ENCODE results near the gene RBM33.

The RBM33 gene, protein sequence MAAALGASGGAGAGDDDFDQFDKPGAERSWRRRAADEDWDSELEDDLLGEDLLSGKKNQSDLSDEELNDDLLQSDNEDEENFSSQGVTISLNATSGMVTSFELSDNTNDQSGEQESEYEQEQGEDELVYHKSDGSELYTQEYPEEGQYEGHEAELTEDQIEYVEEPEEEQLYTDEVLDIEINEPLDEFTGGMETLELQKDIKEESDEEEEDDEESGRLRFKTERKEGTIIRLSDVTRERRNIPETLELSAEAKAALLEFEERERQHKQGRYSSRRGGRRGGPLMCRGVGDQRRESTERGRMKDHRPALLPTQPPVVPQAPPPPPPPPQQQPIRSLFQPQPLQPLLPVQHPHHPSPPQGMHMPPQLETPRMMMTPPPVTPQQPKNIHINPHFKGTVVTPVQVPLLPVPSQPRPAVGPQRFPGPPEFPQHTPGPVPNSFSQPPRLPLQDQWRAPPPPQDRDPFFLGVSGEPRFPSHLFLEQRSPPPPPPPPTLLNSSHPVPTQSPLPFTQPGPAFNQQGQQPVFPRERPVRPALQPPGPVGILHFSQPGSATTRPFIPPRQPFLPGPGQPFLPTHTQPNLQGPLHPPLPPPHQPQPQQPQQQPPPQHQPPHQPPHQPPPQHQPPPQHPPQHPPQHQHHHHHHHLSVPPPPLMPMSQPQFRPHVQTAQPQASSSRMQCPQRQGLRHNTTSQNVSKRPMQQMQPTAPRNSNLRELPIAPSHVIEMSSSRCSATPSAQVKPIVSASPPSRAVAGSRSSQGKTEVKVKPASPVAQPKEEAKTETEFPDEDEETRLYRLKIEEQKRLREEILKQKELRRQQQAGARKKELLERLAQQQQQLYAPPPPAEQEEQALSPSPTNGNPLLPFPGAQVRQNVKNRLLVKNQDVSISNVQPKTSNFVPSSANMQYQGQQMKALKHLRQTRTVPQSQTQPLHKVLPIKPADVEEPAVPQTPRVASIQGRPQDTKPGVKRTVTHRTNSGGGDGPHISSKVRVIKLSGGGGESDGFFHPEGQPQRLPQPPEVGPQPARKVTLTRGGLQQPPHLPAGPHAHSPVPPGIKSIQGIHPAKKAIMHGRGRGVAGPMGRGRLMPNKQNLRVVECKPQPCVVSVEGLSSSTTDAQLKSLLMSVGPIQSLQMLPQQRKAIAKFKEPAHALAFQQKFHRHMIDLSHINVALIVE

DNA sequence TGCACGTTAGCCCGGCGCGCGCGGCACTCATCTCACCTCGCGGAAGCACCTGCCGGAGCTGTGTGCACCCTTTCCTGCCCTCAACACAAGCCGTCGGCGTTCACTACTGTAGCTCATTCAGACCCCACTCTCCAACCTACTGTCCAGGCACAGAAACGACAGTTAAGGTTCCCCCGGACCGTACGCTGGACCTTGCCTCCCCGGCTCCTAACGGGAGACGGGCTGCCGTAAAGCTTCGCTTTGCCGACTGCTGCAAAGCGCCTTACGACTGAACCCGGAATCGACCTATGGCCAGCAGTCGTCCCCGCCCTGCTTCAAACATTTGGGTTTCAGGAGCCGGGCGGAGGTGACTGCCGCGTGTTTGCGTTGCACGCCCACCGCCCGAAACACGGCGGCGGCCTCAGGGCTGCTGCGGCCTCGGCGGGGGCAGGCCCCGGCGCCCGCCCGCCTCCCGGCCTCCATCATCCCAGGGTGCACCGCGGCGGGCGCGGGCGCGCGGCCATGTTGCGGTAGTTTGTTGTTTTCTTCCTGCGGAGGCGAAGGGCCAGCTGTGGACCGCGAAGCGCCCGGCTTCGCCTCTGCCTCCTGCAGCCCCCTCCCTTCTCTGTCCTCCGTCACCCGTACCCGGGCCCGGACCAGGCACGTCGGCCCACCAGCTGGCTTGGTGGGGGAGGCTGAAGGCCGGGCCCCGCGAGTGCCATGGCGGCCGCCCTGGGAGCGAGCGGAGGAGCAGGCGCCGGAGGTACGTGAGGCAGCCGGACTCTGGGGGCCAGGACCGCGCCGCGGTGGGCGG is at the start of gene RBM33:
Gene RBM33 (plus strand): TSS at position 484 of the 793 bp plus-strand sequence. CDS start 216 bp downstream, at position 700.
- ATAC-seq: peak; percentile 93
- H3K27me3 Mint-ChIP-seq: no peaks in the 10 kb centered on the region
- peaks cover 47% of the 10 kb centered on the region for H3K4me1 Mint-ChIP-seq
- H3K36me3 Mint-ChIP-seq: peaks cover 58% of the 10 kb centered on the region
- H3K27ac Mint-ChIP-seq: peak within 1 kb of the TSS; percentile 92
- H3K4me3 Mint-ChIP-seq: peak within 1 kb of the TSS; percentile 96
- H3K9me3 Mint-ChIP-seq: peaks cover 11% of the 10 kb centered on the region

DNA sequence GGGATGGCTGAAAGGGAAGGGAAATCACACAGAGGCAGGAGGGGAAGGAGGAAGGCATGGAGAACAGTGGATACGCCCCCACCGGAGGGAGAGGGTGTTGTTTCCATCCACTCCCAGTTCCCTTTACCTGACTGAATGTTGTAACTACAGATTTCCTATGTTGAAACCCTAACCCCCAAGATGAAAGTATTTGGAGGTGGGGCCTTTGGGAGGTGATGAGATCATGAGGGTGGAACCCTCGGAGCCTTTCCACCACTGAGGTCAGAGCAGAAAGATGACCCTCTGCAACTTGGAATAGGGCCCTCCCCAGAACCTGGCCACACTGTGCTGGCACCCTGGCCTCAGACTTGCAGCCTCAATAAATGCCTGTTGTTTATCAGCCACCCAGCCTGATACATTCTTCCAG is 49.5 kb upstream of the RBM33 start:
- Mint-ChIP-seq H3K36me3 (no peaks in the 10 kb centered on the region), H3K4me3 (no peak overlapping the region), H3K9me3 (no peaks in the 10 kb centered on the region), H3K27ac (no peak overlapping the region), H3K4me1 (no peaks in the 10 kb centered on the region), H3K27me3 (peaks cover 42% of the 10 kb centered on the region)
- ATAC-seq: no peak

DNA sequence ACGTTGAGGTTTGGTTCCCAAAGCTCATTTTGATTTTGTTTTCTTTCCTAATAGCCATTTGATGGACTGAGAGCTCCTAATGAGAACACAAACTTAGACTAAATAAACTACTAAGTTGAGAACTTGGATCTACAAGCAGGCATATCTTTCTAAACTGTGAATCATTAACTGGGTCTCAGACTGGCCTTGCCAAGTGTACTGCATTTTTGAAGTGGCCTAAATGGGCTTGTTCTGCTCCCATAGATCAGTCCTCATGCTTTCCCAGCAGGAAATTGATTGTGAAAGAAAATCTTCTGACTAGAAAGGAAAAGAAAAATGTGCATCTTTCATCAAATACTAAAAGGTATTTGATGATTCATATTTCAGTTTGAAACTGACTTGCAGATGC is 46.7 kb upstream of the RBM33 start:
- Mint-ChIP-seq H3K27ac (no peak overlapping the region), H3K4me3 (no peak overlapping the region), H3K9me3 (no peaks in the 10 kb centered on the region), H3K27me3 (peaks cover 46% of the 10 kb centered on the region), H3K36me3 (no peaks in the 10 kb centered on the region), H3K4me1 (peaks cover 2% of the 10 kb centered on the region)
- no peak for ATAC-seq

DNA sequence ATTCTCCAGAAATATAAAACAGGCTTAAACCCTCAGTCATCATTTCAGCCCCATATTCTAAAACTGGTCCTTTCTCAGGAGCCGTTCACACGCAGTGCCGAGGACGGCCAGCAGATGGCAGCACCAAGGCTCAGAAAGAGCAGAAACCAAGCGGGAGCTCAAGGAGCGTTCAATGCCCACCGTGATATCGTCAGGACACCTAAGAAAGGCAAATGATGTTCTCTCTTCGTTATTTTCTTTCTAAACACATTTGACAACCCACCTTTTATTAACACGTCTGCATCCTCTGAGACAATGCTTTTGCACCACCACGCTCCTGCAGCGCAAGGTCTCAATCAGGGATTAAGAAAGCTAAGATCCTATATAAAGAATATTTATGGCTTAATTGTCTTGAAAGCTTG is 45.7 kb upstream of the RBM33 start:
- no peaks in the 10 kb centered on the region for H3K36me3 Mint-ChIP-seq
- H3K4me1 Mint-ChIP-seq: peaks cover 6% of the 10 kb centered on the region
- H3K4me3 Mint-ChIP-seq: no peak overlapping the region
- no peaks in the 10 kb centered on the region for H3K9me3 Mint-ChIP-seq
- ATAC-seq: peak; percentile 73
- H3K27me3 Mint-ChIP-seq: peaks cover 50% of the 10 kb centered on the region
- H3K27ac Mint-ChIP-seq: no peak overlapping the region

DNA sequence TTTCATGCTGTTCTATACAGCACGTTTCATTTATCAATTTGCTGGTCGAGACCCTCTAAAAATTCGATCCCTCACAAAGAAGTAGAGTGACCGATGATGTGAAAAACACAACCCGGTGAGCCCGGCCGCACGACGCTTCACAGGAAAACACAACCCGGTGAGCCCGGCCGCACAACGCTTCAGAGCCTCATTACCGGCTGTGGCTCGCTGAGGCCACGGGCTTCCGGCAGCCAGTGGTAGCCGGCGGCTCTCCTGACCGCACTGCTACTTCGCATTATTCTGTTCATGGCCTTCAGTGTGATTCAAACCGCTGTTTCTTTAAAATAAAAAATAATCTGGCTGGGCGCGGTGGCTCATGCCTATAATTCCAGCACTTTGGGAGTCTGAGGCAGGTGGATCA is 42.3 kb upstream of the RBM33 start:
- no peak overlapping the region for H3K4me3 Mint-ChIP-seq

DNA sequence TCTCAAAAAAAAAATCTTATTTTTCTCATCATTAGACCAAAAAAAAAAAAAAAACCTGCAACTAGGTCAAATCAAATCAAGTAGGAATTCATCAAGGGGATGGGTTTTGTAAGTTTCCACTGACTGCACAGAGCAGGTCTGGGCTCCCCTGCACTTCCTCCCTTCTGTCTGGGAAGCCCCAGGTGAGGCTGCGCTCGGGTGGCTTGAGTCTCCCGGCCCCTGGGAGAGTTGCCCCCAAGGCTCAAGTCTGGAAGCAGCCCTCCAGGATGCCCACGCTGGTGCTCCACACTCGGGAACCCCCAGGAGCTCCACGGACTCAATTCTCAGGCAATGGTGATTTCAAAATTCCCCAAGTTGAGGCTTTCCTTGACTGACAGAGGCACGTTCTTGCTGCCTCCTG is 41.7 kb upstream of the RBM33 start:
- Mint-ChIP-seq H3K9me3 (no peaks in the 10 kb centered on the region), H3K36me3 (no peaks in the 10 kb centered on the region), H3K4me3 (no peak overlapping the region), H3K27ac (no peak overlapping the region), H3K4me1 (peaks cover 6% of the 10 kb centered on the region), H3K27me3 (peaks cover 45% of the 10 kb centered on the region)
- ATAC-seq: no peak

More for the DNA sequence above, 42.3 kb upstream of the RBM33 start:
- H3K27me3 Mint-ChIP-seq: peaks cover 45% of the 10 kb centered on the region
- H3K9me3 Mint-ChIP-seq: no peaks in the 10 kb centered on the region
- peaks cover 6% of the 10 kb centered on the region for H3K4me1 Mint-ChIP-seq
- H3K36me3 Mint-ChIP-seq: no peaks in the 10 kb centered on the region
- ATAC-seq: no peak
- no peak overlapping the region for H3K27ac Mint-ChIP-seq

DNA sequence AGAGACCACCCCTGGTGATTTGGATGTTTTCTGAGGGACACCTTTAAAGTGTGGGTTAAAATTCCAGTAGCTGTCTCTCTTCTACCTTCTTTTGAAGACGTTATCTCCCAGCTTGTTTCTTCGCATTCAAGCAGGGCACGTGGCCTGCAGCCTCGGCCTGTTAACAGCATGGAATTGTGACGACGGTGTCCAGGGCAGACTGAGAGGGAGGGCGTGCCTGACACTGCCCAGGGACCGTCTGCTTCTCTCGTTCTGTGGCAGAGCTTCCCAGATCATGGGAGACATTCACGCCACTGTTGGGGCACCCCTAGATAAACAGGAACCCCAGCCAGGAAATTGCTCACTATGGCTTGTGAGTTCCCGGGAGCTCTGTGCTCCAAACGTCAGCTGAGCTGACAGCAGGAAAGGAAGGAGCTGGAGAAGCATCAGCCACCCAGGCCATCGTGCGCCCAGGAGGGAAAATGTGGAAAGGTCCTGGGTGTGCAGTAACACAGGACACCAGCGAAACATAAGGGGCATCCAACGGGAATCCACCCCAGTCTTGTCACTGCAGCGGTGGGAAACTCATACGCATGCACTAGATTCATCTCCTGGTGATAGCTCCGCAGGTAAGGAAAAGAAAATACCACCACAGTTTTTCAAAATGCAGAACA is 41.1 kb upstream of the RBM33 start:
- no peak overlapping the region for H3K4me3 Mint-ChIP-seq
- no peak for ATAC-seq
- H3K27me3 Mint-ChIP-seq: peaks cover 44% of the 10 kb centered on the region
- H3K4me1 Mint-ChIP-seq: peaks cover 6% of the 10 kb centered on the region
- no peaks in the 10 kb centered on the region for H3K9me3 Mint-ChIP-seq
- H3K27ac Mint-ChIP-seq: no peak overlapping the region
- no peaks in the 10 kb centered on the region for H3K36me3 Mint-ChIP-seq

DNA sequence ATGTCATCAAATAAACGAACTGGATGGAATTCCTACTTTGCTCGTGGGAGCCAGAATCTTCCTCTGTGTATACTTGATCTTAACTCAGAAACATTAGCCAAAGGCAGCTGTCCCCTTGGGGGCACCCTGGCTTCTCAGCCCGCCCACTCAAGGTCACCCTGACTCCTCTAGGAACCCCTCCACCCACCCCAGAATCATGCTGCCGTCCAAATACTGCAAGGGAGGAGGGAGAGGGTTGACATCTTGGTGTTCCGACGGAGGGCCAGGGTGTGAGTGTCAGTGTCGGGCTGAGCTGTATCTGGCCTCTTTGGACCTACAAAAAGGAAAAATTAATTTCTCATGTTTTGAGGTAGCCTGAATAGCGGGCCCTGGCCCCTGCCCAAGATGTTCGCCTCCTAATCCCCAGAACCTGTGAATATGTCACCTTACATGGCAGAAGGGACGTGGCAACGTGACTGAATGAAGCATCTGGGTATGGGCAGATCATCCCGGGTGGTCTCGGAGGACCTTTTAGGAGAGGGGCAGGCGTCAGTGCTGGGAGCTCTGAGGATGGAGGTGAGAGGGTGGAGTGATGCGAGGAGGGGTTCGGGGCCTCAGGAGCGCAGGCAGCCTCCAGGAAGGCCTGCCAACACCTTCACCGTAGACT is 40.5 kb upstream of the RBM33 start:
- Mint-ChIP-seq H3K27me3 (peaks cover 38% of the 10 kb centered on the region), H3K27ac (no peak overlapping the region), H3K4me3 (no peak overlapping the region), H3K36me3 (no peaks in the 10 kb centered on the region), H3K9me3 (no peaks in the 10 kb centered on the region), H3K4me1 (peaks cover 6% of the 10 kb centered on the region)
- ATAC-seq: no peak

DNA sequence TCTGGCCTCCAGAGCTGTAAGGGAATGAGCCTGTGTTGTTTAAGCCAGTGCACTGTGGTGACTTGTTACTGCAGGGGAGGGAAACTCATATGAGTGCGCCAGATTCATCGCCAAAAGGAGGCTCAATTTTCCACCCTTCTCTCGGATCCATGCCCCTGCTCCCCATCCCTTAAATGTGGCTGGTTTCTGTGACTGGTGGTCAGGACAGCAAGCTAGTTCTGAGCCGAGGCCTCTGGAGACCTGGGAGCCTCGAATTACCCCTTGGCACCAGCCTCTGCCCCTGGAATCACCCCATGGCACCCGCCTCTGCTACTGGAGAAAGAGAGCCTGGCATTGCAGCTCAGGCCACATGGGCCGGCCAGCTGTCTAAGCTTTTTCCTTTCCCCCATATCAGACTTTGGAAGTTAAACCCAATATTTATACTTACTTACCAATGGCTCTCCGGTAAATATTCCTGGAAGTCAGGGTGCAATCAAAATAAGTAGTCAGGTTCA is 39.9 kb upstream of the RBM33 start:
- Mint-ChIP-seq H3K27ac (no peak overlapping the region), H3K36me3 (no peaks in the 10 kb centered on the region), H3K4me1 (peaks cover 6% of the 10 kb centered on the region), H3K9me3 (no peaks in the 10 kb centered on the region), H3K27me3 (peaks cover 34% of the 10 kb centered on the region), H3K4me3 (no peak overlapping the region)
- no peak for ATAC-seq

DNA sequence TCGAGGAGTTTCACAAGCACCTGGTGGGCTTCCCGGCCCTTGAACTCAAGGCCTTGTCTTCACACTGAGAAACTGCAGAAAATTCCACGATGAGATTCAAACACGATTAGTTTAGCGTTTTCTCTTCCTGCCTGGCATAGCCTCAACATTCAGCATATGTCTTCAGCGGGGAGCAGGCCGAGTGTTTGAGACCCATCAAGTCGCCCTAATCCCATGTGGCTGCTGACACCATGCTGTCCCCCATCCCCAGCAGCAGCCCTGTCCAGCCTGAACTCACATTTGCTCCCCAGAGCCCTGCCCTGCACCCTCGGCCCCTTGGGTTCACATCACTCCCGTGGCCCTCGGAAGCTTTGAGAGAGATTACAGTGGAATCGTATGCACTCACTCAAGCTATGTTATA is 35.3 kb upstream of the RBM33 start:
- Mint-ChIP-seq H3K4me1 (peaks cover 9% of the 10 kb centered on the region), H3K27me3 (no peaks in the 10 kb centered on the region), H3K9me3 (no peaks in the 10 kb centered on the region), H3K27ac (no peak overlapping the region), H3K36me3 (no peaks in the 10 kb centered on the region), H3K4me3 (no peak overlapping the region)
- no peak for ATAC-seq

DNA sequence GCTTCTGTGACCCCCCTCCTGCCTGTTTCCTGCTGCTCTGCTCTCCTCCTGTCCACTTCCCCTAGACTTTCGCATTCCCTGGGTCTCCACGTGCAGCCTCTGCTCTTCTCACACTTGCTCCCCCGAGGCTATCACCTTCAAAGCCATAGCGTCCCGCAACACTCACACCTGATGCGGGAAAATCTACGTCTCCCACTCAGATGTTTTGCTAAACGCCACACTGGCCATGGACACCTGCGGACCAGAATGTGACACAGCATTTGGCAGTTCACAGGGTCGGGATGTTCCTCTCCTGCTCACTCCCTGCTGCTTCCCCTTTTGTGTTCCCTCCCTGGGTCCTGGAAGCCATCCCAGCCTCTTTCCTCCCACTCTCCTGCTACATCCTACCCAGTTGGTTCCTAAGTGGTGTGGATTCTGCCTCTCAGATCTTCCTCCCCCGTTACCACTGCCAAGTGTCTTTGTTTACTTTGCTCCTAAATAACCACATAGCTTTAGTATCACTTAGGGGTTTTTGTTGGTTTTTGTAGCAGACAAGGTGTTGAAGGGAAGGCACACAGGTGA is 33.7 kb upstream of the RBM33 start:
- ATAC-seq: no peak
- peaks cover 11% of the 10 kb centered on the region for H3K9me3 Mint-ChIP-seq
- H3K4me3 Mint-ChIP-seq: no peak overlapping the region
- H3K27ac Mint-ChIP-seq: no peak overlapping the region
- H3K4me1 Mint-ChIP-seq: peaks cover 9% of the 10 kb centered on the region
- H3K27me3 Mint-ChIP-seq: no peaks in the 10 kb centered on the region
- peaks cover 12% of the 10 kb centered on the region for H3K36me3 Mint-ChIP-seq

DNA sequence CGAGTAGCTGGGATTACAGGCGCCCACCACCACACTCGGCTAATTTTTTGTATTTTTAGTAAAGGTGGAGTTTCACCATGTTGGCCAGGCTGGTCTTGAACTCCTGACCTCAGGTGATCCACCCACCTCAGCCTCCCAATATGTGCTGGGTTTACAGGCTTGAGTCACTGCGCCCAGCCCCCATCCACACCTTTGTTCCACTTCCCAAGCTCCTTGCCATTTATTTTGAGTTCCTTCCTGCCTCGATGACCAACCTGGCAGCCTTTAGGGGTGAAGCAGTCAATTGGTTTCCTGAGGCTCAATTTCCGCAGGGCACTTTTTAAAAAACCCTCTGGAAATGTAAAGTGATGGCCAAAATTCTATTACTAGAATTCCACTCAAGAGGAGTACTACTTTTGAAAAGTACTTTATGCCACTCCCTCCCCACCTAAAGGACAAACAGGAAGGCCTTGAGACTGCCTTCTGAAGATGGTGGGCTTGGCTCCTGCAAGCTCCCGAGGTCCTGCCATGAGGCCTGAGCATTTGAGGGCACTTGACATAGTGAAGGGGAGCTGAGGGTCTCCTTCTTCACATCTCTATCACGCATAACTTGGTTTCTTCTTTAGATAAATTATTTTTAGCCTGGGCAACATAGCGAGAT is 32.5 kb upstream of the RBM33 start:
- H3K4me3 Mint-ChIP-seq: no peak overlapping the region

DNA sequence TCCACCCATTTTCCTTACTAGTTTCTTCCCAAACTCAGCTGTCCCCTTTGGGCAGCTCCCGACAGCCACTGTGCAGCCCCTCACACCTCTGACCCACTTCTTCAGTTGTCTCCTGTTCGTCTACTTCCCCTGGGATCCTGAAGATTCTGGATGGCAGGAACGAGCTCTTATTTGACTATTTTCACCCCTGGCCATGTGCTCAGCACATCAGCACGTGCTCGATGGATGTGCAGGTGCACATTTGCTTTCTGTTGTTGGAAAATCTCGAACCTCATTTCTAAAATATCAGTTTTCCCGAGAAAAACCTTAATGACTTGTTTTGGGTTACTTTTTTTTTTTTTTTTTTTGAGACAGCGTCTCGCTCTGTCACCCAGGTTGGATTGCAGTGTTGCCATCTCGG is 31.8 kb upstream of the RBM33 start:
- H3K27ac Mint-ChIP-seq: no peak overlapping the region
- no peak overlapping the region for H3K4me3 Mint-ChIP-seq
- no peaks in the 10 kb centered on the region for H3K27me3 Mint-ChIP-seq
- no peak for ATAC-seq
- peaks cover 28% of the 10 kb centered on the region for H3K9me3 Mint-ChIP-seq
- H3K4me1 Mint-ChIP-seq: peaks cover 9% of the 10 kb centered on the region
- peaks cover 32% of the 10 kb centered on the region for H3K36me3 Mint-ChIP-seq

More for the DNA sequence above, 32.5 kb upstream of the RBM33 start:
- H3K27ac Mint-ChIP-seq: no peak overlapping the region
- peaks cover 25% of the 10 kb centered on the region for H3K36me3 Mint-ChIP-seq
- H3K27me3 Mint-ChIP-seq: no peaks in the 10 kb centered on the region
- H3K4me1 Mint-ChIP-seq: peaks cover 9% of the 10 kb centered on the region
- no peak for ATAC-seq
- peaks cover 22% of the 10 kb centered on the region for H3K9me3 Mint-ChIP-seq
